ENCODE data around the gene SUGP1.
A peak's percentile ranks its signal among the peaks of the same experiment; 100 is the strongest.

The SUGP1 gene

DNA sequence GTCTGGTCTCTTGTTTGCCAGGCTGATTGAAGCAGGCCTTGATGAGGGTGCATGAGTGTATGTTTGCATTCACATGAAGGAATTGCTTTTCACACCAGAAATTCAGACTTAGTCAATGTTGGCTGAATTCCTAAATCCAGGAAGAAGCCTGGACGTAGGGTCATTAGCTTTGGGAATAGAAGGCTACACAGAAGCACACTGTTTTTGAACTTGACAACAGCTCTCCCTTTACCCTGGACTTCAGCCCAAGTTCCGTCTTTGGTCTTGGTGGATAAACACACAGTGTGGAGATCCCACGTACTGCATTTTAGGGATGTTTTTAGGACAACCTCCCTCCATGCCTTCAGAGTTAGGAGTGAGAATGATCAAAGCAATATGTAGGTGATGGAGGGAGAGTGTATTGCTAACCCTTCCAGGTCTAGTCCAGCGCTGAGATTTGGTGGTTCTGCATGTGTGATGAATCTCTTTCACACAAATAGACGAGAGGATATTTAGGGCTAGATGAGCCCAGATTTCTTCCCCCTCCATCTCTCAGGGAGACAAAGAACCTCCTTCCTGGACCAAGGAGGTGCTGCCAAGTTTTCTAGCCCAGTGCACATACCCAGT, 70.0 kb downstream of the SUGP1 start:
- no peak for DNase-seq (ENCODE audit: low read depth)

DNA sequence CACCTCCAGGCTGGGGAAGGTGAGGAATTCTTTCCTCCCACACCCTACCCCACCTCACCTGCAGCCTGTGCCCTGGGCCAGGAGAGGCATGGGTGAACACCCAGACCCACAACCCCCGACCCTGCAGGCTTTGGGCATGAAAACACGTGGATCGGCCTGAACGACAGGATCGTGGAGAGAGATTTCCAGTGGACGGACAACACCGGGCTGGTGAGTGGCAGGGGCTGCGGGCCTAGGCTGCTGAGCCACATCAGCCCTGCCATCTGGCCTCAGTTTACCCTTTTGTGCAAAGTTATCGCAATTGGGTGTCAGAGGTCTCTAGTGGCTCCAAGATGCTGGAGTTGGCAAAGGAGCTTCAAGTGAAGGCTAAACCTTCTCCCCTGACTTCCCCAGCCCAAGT, 79.8 kb downstream of the SUGP1 start:
- no peak overlapping the region for H3K4me3 ChIP-seq (ENCODE audit: low read depth, low read length)
- no peak for DNase-seq (ENCODE audit: low read depth)

More for the DNA sequence above, 70.0 kb downstream of the SUGP1 start:
- no peak overlapping the region for H3K4me3 ChIP-seq (ENCODE audit: low read depth, low read length)

DNA sequence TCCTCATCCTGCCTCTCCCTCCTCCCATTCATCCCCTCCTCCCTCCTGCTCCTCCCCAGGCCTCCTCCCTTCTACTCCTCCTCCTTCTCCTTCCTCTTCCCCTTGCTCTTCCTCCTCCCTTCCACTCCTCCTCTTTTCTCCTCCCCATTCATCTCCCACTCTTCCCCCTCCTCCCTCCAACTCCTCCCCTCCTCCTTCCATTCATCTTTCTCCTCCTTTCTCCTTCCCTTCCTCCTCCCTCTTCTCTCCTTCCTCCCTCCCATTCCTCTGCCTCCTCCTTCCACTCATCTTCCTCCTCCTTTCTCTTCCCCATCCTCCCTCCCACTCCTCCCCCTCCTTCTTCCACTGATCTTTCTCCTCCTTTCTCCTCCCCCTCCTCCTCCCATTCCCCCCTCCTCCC, 80.6 kb downstream of the SUGP1 start:
- no peak overlapping the region for H3K4me3 ChIP-seq (ENCODE audit: low read depth, low read length)
- DNase-seq (ENCODE audit: low read depth), result no peak

DNA sequence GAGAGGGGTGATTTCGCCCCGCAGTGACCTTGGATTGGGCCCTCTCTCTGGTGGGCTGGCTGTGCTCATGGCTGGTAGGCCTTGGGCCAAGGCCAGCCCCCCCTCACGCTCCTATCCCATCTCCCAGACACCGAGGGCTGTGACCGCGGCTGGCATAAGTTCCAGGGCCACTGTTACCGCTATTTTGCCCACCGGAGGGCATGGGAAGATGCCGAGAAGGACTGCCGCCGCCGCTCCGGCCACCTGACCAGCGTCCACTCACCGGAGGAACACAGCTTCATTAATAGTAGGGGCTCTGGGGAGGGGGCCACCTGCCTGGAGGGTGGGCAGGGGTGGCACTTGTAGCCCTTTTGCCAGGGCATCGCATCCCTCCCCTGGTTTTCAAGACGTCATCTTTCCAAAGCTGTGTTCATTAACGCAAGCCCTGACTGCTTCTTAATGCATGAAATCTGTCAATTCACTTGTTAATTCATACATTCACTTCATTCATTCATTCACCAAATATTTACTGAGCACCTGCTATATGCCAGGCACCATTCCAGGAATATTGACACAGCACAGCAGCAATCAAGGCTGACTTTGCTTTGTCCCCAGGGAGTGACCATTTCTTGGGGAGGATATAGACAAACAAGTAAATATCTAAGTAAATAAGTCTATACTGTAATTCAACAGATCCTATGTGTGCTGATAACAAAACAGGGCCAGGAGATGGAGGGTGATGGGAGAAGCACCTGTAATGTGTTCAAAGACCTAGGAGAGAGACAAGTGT, 82.0 kb downstream of the SUGP1 start:
- no peak overlapping the region for H3K4me3 ChIP-seq (ENCODE audit: low read depth, low read length)
- DNase-seq (ENCODE audit: low read depth), result no peak

DNA sequence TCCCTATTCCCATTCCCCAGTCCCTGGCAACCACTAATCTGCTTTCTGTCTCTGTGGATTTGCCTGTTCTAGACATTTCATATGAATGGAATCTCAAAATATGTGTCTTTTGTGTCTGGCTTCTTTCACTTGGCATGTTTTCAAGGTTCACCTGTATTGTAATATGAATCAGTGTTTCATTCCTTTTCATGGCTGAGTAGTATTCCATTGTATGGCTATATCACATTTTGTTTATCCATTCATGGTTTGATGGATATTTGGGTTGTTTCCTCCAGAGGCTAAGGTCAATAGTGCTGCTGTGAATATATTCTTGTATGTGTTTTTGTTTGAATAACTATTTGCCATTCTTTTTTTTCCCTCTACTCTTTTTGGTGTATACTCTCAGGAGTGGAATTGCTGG, 84.1 kb downstream of the SUGP1 start:
- no peak for DNase-seq (ENCODE audit: low read depth)
- H3K4me3 ChIP-seq (ENCODE audit: low read depth, low read length), result no peak overlapping the region

DNA sequence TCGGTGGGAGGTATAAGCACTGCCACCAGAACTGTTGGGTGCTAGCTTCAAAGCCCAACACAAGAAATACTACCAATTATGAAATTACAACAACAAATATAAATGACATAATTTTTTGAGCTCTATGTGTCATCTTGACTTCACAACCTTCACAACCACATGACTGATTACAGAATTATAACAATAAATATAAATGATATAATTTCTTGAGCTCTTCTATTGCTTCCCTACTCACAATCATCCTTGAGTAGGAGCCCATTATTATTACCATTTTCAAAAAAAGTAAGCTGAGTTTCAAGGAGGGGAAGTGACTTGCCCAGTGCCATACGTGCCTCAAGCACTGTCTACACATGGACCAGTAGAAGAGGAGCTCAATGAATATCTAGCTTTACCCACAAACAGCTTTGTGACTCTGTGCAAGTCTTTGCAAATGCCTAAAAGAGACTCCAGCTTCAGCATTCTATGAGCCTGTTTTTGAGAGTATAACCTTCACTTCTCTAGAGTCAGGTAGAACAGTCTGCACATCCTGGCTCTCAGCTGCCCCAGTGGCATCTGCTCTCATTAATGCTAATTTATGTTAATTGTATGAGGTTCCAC, 86.0 kb downstream of the SUGP1 start:
- DNase-seq (ENCODE audit: low read depth), result no peak
- no peak overlapping the region for H3K4me3 ChIP-seq (ENCODE audit: low read depth, low read length)

DNA sequence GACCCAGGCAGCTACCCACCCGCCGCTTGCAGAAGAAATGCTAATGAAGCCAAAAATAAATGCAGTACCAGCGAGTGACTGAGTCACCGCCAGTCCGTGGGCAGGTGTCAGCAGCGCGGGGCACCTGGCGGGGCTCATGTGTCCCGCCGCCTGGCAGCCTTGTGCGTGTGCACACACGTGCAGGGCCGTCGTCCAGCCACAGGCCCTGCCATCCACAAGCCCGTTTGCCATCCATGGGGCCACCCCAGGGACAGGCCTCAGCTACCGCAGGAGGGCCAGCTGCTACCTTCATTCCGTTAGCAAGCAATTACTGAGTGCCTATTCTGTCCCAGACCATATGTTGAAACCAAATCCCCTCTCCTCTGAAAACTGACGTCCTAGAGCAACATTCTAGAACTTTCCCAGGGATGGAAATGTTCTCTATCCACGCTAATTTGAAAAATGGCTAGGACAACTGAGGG, 88.0 kb downstream of the SUGP1 start:
- peak; percentile 13 for DNase-seq (ENCODE audit: low read depth)
- H3K4me3 ChIP-seq (ENCODE audit: low read depth, low read length), result no peak overlapping the region

DNA sequence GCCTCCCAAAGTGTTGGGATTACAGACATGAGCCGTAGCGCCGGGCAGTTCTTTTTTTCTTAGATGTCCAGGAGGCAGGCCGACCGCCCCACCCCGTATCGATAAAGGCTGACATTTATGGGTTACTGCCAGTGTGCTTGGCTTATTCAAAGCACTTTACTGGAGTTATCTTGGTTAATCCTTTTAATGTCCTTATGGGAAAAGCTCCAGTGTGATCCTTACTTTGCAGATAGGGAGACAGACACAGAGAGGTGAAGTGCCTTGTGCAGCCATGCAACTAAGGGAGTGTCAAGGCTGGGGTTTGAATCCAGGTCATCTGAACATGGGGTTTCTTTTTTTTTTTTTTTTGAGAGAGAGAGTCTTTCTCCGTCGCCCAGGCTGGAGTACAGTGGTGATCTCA, 89.3 kb downstream of the SUGP1 start:
- H3K4me3 ChIP-seq (ENCODE audit: low read depth, low read length), result no peak overlapping the region
- no peak for DNase-seq (ENCODE audit: low read depth)

DNA sequence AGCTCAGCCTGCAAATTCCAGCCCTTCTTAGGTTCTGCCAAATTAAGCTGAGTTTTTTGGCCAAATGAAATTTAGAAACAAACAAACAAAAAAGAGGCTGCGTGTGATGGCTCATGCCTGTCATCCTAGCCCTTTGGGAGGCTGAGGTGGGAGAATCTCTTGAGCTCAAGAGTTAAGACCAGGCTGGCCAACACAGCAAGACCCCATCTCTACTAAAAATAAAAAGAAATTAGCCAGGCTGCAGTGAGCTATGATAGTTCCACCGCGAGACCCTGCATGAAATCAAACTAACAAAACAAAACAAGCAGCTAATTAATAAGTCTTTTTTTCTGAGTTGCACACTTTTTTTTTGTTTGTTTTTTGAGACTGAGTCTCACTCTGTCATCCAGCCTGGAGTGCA, 90.6 kb downstream of the SUGP1 start:
- H3K4me3 ChIP-seq (ENCODE audit: low read depth, low read length), result no peak overlapping the region
- no peak for DNase-seq (ENCODE audit: low read depth)

DNA sequence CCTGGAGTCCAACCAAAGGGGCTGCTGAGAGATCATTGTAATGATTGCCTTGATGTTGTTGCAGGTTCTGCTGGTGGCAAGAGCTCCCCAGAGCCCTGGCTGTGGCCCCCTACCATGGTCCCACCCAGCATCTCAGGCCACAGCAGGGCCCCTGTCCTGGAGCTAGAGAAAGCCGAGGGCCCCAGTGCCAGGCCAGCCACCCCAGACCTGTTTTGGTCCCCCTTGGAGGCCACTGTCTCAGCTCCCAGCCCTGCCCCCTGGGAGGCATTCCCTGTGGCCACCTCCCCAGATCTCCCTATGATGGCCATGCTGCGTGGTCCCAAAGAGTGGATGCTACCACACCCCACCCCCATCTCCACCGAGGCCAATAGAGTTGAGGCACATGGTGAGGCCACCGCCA, 93.1 kb downstream of the SUGP1 start:
- no peak for DNase-seq (ENCODE audit: low read depth)

DNA sequence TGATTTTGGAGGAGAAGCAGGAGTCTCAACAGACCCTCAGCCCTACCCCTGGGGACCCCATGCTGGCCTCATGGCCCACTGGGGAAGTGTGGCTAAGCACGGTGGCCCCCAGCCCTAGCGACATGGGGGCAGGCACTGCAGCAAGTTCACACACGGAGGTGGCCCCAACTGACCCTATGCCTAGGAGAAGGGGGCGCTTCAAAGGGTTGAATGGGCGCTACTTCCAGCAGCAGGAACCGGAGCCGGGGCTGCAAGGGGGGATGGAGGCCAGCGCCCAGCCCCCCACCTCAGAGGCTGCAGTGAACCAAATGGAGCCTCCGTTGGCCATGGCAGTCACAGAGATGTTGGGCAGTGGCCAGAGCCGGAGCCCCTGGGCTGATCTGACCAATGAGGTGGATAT, 93.6 kb downstream of the SUGP1 start:
- DNase-seq (ENCODE audit: low read depth), result no peak
- H3K4me3 ChIP-seq (ENCODE audit: low read depth, low read length), result no peak overlapping the region

More for the DNA sequence above, 93.1 kb downstream of the SUGP1 start:
- H3K4me3 ChIP-seq (ENCODE audit: low read depth, low read length), result no peak overlapping the region

DNA sequence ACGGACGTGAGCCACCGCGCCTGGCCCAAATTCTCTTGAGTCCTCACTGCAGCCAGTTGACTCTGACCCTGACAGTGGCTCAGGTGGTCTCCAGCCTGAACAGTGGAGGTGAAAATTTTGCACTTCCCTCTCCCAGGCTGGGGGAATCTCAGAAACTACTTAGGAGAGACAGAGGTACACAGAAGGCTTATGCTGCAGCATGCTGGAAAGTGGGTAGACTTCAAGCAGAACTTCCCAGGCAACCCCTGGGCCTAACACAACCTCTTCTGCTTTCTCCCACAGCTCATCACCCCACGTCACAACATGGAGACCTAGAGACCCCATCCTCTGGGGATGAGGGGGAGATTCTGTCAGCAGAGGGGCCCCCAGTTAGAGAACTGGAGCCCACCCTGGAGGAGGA, 94.1 kb downstream of the SUGP1 start:
- no peak for DNase-seq (ENCODE audit: low read depth)

More for the DNA sequence above, 94.1 kb downstream of the SUGP1 start:
- no peak overlapping the region for H3K4me3 ChIP-seq (ENCODE audit: low read depth, low read length)

All from skeletal muscle cell (primary cell).